Measurements from ENCODE around the gene GNAT3.

Gene GNAT3

GRCh38 chr7:80445351-80445750, 66.5 kb downstream of the GNAT3 start:
- TF ChIP-seq CTCF (IDR thresholded peaks at IDR 0.05; ENCODE audit: control insufficient read depth, extremely low read depth, insufficient read depth): no peak
- DNase-seq (ENCODE audit: low read depth): peak; percentile 79
- no peak overlapping the region for H3K4me3 ChIP-seq (ENCODE audit: low read depth, low read length)

DNA sequence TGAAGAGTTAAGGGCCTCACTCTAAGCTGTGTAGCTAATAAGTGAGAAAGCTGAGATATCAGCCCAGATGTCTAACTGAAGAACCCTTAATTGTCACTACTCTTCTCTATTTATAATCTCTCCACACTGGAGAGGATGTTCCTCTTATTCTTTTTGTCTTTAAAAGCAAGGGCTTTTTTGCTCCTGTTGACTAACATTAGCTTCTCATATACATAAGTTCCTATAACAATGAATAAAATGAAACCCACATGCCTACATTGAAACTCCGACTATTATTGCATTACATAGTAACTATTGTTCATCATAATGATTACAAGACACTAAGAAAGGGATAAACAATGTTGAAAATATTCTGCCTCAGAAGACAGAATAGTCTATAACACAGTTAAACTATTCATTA, 67.1 kb downstream of the GNAT3 start:
- no peak for DNase-seq (ENCODE audit: low read depth)
- H3K4me3 ChIP-seq (ENCODE audit: low read depth, low read length): no peak overlapping the region
- TF ChIP-seq CTCF (IDR thresholded peaks at IDR 0.05; ENCODE audit: control insufficient read depth, extremely low read depth, insufficient read depth): no peak

- H3K4me3 ChIP-seq (ENCODE audit: low read depth, low read length): no peak overlapping the region
- DNase-seq (ENCODE audit: low read depth): no peak
- TF ChIP-seq CTCF (IDR thresholded peaks at IDR 0.05; ENCODE audit: control insufficient read depth, extremely low read depth, insufficient read depth): no peak
Observed at GRCh38 chr7:80443325-80443724, 68.5 kb downstream of the GNAT3 start.

DNA sequence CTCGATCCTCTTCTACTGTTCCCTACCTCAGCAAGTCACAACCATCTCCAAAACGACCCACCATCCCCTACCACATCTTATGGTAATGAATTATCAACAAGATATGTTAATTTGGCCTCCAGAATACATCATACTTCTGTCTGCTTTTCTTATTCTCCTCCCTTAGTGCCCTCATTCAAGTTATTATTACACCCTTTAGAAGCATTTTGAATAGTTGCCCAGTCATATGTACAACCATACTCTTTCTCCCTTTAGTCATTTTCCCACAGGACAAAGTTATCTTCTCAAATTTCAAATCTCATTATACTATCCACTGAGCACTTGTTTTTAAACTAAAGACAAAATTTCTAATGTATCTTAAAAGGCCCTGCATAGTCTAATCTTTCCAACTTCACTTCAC, 71.0 kb downstream of the GNAT3 start:
- DNase-seq (ENCODE audit: low read depth): no peak
- TF ChIP-seq CTCF (IDR thresholded peaks at IDR 0.05; ENCODE audit: control insufficient read depth, extremely low read depth, insufficient read depth): no peak
- no peak overlapping the region for H3K4me3 ChIP-seq (ENCODE audit: low read depth, low read length)

GRCh38 chr7:80439894-80440821, 71.7 kb downstream of the GNAT3 start:
- H3K4me3 ChIP-seq (ENCODE audit: low read depth, low read length): no peak overlapping the region
- TF ChIP-seq CTCF (IDR thresholded peaks at IDR 0.05; ENCODE audit: control insufficient read depth, extremely low read depth, insufficient read depth): no peak
- no peak for DNase-seq (ENCODE audit: low read depth)

DNA sequence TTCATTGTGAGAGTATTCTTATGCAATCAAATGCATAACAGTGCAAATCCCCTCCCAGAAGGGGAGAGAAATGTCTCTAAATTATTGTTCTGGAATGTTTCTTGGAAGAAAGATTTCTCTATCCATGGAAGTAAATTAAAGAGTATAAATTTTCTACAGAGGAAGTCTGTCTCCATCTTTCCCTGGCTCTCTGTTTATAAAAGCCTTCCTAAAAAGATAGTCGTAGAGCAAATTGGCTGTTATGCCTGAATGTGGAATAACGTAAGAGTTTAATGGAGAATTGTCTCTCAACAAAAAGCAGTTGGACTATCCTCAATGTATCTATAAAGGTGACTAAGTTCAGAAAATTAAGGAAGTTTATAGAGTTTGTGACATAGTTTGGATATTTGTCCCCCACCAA, 76.3 kb downstream of the GNAT3 start:
- no peak for TF ChIP-seq CTCF (IDR thresholded peaks at IDR 0.05; ENCODE audit: control insufficient read depth, extremely low read depth, insufficient read depth)
- no peak overlapping the region for H3K4me3 ChIP-seq (ENCODE audit: low read depth, low read length)
- no peak for DNase-seq (ENCODE audit: low read depth)

DNA sequence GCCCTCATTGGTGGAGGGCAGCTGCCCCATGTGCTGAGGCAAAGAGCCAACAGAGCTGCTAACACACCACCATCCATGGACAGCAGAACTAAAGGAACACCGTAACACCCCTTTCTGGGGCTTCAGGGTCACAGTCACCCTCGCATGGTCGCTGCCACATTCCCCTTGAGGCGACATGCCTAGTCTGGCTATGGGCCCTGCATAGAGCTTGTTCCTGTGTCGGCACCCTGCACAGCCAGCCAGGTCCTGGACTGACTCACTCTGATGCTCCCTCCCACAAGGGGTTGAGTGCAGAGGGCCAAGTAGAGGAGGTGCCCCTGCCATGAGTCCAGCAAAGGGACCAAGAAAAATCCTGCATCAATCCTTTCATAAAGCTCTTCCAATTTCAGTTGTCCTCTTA, 77.8 kb downstream of the GNAT3 start:
- DNase-seq (ENCODE audit: low read depth): no peak
- no peak overlapping the region for H3K4me3 ChIP-seq (ENCODE audit: low read depth, low read length)
- no peak for TF ChIP-seq CTCF (IDR thresholded peaks at IDR 0.05; ENCODE audit: control insufficient read depth, extremely low read depth, insufficient read depth)

Measured in LNCaP clone FGC (cell line).